ENCODE data around the gene GABRB1.
"Not testable (repeated sequence)": the region's sequence is repeated elsewhere in the genome, so short reads cannot be mapped to it uniquely, and the experiment has no call there.

The GABRB1 gene

DNA sequence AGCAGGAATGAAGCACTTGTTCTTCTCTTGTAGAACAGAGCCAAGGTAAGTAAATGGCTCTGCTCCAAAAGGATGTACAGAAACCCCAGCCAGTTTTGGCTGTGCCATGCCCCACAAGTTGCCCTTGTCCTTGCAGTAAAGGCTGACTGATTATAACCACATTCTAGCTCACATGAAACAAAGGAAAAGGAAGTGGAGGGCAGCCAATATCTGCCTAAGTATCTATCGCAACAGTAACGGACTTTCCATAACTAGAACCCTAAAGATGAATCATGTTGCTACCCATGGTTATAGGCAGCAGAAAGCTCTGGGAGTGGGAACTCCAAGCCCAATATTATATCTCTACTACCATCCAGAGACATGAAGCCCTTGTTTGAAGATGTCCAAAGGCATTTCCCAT is 336.4 kb downstream of the GABRB1 start:
- no peaks in the 10 kb centered on the region for H3K36me3 ChIP-seq (ENCODE audit: insufficient read depth, low read length)
- DNase-seq (ENCODE audit: low read depth, low spot score), result no peak
- TF ChIP-seq EZH2 (IDR thresholded peaks at IDR 0.05) (no peak), FOXP2 (optimal IDR thresholded peaks at IDR 0.05; ENCODE audit: control extremely low read depth, extremely low read length, insufficient read depth) (no peak), POLR2AphosphoS5 (IDR thresholded peaks at IDR 0.05; ENCODE audit: borderline replicate concordance, low read depth, low read length) (no peak)
- H3K4me3 ChIP-seq, result no peak overlapping the region
- no peak overlapping the region for H3K27ac ChIP-seq
- H3K9ac ChIP-seq (ENCODE audit: insufficient read length), result no peak overlapping the region
- H3K9me3 ChIP-seq (ENCODE audit: low read depth, low read length), result no peaks in the 10 kb centered on the region

DNA sequence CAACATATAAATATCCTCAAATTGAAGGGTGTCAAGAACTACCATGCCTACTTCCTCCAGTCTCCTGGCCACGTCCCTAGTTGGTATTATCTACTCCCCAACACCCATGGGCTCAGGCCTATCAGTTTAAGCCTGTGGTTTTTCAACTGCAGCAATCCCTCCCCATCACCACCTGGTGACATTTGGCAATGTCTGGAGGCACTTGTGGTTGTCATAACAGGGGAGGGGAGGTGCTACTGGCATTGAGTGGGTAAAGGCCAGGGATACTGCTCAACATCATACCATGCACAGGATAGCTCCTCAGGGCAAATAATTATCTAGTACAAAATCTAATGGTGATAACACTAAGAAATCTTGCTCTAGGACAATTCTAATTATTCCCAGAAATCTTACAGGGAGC is 336.8 kb downstream of the GABRB1 start:
- no peak for TF ChIP-seq EZH2 (IDR thresholded peaks at IDR 0.05)
- no peak for TF ChIP-seq POLR2AphosphoS5 (IDR thresholded peaks at IDR 0.05; ENCODE audit: borderline replicate concordance, low read depth, low read length)
- TF ChIP-seq FOXP2 (optimal IDR thresholded peaks at IDR 0.05; ENCODE audit: control extremely low read depth, extremely low read length, insufficient read depth), result no peak
- DNase-seq (ENCODE audit: low read depth, low spot score), result no peak
- Histone ChIP-seq H3K9ac (ENCODE audit: insufficient read length) (no peak overlapping the region), H3K9me3 (ENCODE audit: low read depth, low read length) (no peaks in the 10 kb centered on the region), H3K36me3 (ENCODE audit: insufficient read depth, low read length) (no peaks in the 10 kb centered on the region), H3K4me3 (no peak overlapping the region), H3K27ac (no peak overlapping the region)

DNA sequence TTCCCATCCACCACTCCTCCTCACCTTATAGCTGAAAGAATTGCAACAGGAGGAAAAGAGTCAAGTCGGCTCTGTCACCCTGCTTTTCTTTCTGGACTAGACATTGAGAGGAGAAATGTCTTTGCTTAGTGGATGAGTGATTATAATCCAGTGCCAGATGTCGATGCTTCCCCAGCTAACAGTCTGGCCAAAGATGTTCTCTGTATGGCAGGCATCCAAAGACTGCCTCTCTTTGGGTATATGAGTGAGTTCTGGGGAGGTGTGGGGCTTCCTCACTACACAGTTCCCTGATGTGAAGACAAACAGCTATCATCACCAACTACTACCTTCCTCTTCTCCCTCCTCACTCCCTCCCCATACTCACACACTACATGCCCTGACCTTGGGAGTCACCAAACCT is 341.2 kb downstream of the GABRB1 start:
- no peaks in the 10 kb centered on the region for H3K36me3 ChIP-seq (ENCODE audit: insufficient read depth, low read length)
- H3K4me3 ChIP-seq, result no peak overlapping the region
- H3K27ac ChIP-seq, result no peak overlapping the region
- H3K9ac ChIP-seq (ENCODE audit: insufficient read length), result no peak overlapping the region
- TF ChIP-seq POLR2AphosphoS5 (IDR thresholded peaks at IDR 0.05; ENCODE audit: borderline replicate concordance, low read depth, low read length) (no peak), EZH2 (IDR thresholded peaks at IDR 0.05) (no peak), FOXP2 (optimal IDR thresholded peaks at IDR 0.05; ENCODE audit: control extremely low read depth, extremely low read length, insufficient read depth) (no peak)
- no peaks in the 10 kb centered on the region for H3K9me3 ChIP-seq (ENCODE audit: low read depth, low read length)
- DNase-seq (ENCODE audit: low read depth, low spot score), result no peak

DNA sequence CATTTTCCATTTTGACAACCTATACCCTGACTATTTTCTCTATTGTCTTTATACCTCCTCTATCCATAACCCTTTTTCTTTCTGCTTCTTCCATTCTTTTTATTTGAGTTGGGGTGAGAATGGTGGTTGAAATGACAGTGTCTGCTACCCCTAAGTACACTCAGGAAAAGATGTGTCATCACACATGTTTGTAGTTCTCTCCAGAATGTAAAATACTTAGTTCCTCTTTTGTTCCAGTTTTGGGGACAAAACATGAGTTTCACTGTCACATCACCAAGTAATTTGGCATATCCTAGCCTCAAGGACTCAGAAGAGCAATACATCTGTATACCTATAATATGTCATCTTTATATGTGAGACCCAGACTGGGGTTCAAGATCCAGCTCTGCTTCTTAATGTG is 341.8 kb downstream of the GABRB1 start:
- Histone ChIP-seq H3K4me3 (no peak overlapping the region), H3K27ac (no peak overlapping the region), H3K36me3 (ENCODE audit: insufficient read depth, low read length) (no peaks in the 10 kb centered on the region), H3K9me3 (ENCODE audit: low read depth, low read length) (no peaks in the 10 kb centered on the region), H3K9ac (ENCODE audit: insufficient read length) (no peak overlapping the region)
- TF ChIP-seq POLR2AphosphoS5 (IDR thresholded peaks at IDR 0.05; ENCODE audit: borderline replicate concordance, low read depth, low read length) (no peak), EZH2 (IDR thresholded peaks at IDR 0.05) (no peak), FOXP2 (optimal IDR thresholded peaks at IDR 0.05; ENCODE audit: control extremely low read depth, extremely low read length, insufficient read depth) (no peak)
- DNase-seq (ENCODE audit: low read depth, low spot score), result no peak

DNA sequence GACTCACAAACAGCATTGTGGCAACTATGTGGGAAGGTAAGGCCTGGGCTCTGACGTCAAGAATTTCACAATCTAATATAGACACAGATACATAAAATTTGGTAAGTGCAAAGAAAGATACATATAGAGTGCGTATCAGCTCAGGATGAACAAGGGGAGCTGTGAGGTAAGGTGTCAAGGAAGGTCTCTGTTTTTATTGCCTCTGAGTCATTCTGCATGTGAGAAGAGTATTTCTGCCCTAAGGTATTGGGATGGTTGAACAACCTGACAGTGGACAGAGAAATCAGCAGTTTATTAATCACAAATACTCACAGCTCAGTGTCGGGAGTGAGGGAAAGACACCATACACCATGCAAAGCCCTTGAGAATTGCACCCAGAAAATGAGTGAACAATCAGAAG is 342.3 kb downstream of the GABRB1 start:
- H3K9ac ChIP-seq (ENCODE audit: insufficient read length), result no peak overlapping the region
- no peak overlapping the region for H3K27ac ChIP-seq
- TF ChIP-seq FOXP2 (optimal IDR thresholded peaks at IDR 0.05; ENCODE audit: control extremely low read depth, extremely low read length, insufficient read depth), result no peak
- no peak for TF ChIP-seq POLR2AphosphoS5 (IDR thresholded peaks at IDR 0.05; ENCODE audit: borderline replicate concordance, low read depth, low read length)
- TF ChIP-seq EZH2 (IDR thresholded peaks at IDR 0.05), result no peak
- no peak overlapping the region for H3K4me3 ChIP-seq
- no peaks in the 10 kb centered on the region for H3K36me3 ChIP-seq (ENCODE audit: insufficient read depth, low read length)
- no peaks in the 10 kb centered on the region for H3K9me3 ChIP-seq (ENCODE audit: low read depth, low read length)
- no peak for DNase-seq (ENCODE audit: low read depth, low spot score)

DNA sequence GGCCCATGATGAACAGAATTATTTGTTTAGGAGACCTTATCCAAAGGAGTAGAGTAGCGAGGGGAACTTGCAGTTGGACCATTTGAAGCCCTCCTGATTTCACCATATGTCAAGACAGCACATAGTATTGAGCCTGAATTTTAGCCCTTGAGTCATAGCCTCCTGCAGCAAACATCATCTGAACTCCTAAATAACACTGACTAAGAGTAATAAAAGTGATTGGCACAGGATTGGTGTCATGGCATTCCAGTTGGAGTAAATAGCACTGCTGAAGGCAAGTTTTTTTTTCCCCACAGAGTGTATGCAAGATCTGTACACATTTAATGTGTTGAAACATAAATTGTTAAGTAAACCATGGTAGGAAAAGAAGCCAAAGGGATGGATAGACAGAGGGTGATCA is 343.1 kb downstream of the GABRB1 start:
- Histone ChIP-seq H3K9me3 (ENCODE audit: low read depth, low read length) (no peaks in the 10 kb centered on the region), H3K9ac (ENCODE audit: insufficient read length) (no peak overlapping the region), H3K27ac (no peak overlapping the region), H3K4me3 (no peak overlapping the region), H3K36me3 (ENCODE audit: insufficient read depth, low read length) (no peaks in the 10 kb centered on the region)
- TF ChIP-seq FOXP2 (optimal IDR thresholded peaks at IDR 0.05; ENCODE audit: control extremely low read depth, extremely low read length, insufficient read depth) (no peak), EZH2 (IDR thresholded peaks at IDR 0.05) (no peak), POLR2AphosphoS5 (IDR thresholded peaks at IDR 0.05; ENCODE audit: borderline replicate concordance, low read depth, low read length) (no peak)
- no peak for DNase-seq (ENCODE audit: low read depth, low spot score)

DNA sequence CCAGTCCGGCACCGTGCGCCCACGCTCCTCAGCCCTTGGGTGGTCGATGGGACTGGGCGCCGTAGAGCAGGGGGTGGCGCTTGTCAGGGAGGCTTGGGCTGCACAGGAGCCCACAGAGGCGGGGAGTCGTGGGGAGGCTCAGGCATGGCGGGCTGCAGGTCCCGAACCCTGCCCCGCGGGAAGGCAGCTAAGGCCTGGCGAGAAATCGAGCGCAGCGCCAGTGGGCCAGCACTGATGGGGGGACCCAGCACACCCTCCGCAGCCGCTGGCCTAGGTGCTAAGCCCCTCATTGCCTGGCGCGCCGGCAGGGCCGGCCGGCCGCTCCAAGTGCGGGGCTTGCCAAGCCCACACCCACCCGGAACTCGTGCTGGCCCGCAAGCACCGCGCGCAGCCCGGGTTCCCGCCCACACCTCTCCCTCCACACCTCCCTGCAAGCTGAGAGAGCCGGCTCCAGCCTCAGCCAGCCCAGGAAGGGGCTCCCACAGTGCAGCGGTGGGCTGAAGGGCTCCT is 346.7 kb downstream of the GABRB1 start:
- H3K27ac ChIP-seq; H3K4me3 ChIP-seq; H3K9me3 ChIP-seq (ENCODE audit: low read depth, low read length); DNase-seq (ENCODE audit: low read depth, low spot score); H3K36me3 ChIP-seq (ENCODE audit: insufficient read depth, low read length); H3K9ac ChIP-seq (ENCODE audit: insufficient read length): not testable (repeated sequence)

DNA sequence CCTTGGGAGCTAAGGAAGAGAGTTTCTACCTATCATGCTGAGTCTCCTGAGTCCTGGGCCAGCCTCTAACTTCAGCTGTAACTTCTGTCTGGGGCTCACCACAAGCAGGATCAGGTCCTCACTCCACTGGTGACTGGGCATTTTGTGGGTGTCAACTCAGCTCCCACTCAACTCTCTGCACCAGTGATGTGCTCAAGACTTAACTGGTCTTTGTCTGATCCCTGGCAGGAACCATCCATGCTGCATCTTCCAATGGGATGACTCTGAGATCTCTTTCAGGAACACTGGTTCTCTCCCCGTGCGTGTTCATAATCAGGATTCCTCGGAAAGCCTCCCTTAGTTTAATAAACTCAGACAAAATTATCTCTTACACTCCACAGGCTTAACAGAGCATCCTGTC is 349.8 kb downstream of the GABRB1 start:
- H3K9ac ChIP-seq (ENCODE audit: insufficient read length), result no peak overlapping the region

DNA sequence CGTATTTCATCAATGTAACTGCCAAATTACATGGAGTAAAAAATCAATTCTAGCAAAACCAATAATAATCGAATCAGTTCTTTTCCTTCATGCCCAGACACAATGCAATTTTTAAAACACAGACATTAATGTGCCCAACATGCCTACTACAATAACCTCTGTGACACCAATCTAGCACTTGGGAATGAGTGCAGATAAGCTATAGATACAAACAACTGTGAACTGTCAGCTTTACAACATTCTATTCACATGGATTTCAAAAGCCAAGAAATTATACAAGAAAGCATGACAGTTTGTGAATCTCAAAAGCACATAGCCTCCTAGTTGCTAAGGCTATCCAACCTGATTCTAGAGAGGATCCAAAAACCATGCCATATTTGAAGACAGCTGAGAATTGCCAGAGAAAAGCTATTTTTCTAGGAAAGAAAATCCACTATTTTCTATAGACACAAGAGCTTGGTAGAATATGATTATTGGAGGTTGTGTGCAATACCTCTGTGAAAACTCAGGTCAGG is 351.5 kb downstream of the GABRB1 start:
- no peak overlapping the region for H3K9ac ChIP-seq (ENCODE audit: insufficient read length)
- TF ChIP-seq EZH2 (IDR thresholded peaks at IDR 0.05) (no peak), POLR2AphosphoS5 (IDR thresholded peaks at IDR 0.05; ENCODE audit: borderline replicate concordance, low read depth, low read length) (no peak), FOXP2 (optimal IDR thresholded peaks at IDR 0.05; ENCODE audit: control extremely low read depth, extremely low read length, insufficient read depth) (no peak)
- no peak overlapping the region for H3K27ac ChIP-seq
- no peak for DNase-seq (ENCODE audit: low read depth, low spot score)
- no peaks in the 10 kb centered on the region for H3K36me3 ChIP-seq (ENCODE audit: insufficient read depth, low read length)
- H3K4me3 ChIP-seq, result no peak overlapping the region
- no peaks in the 10 kb centered on the region for H3K9me3 ChIP-seq (ENCODE audit: low read depth, low read length)

More for the DNA sequence above, 349.8 kb downstream of the GABRB1 start:
- TF ChIP-seq EZH2 (IDR thresholded peaks at IDR 0.05), result no peak
- no peak for TF ChIP-seq FOXP2 (optimal IDR thresholded peaks at IDR 0.05; ENCODE audit: control extremely low read depth, extremely low read length, insufficient read depth)
- TF ChIP-seq POLR2AphosphoS5 (IDR thresholded peaks at IDR 0.05; ENCODE audit: borderline replicate concordance, low read depth, low read length), result no peak
- H3K36me3 ChIP-seq (ENCODE audit: insufficient read depth, low read length), result no peaks in the 10 kb centered on the region
- H3K4me3 ChIP-seq, result no peak overlapping the region
- H3K27ac ChIP-seq, result no peak overlapping the region
- no peak for DNase-seq (ENCODE audit: low read depth, low spot score)
- H3K9me3 ChIP-seq (ENCODE audit: low read depth, low read length), result no peaks in the 10 kb centered on the region

Data from SK-N-MC (cell line).